IMR-90 (cell line): ENCODE results near the gene STXBP6. TPM values are rescaled to one million over a fixed set of nuclear protein-coding genes. Genes with fewer than 3 reads are reported as not detected.

ENCODE experiments used
- ATAC-seq: fragments of 200-7000 bp; cut with Tn5 transposase; 2 replicates; pipeline ENCODE4 v1.9.1; 2020; ENCODE audit warnings: low read depth, mild to moderate bottlenecking, moderate library complexity
- BruUV-seq: library from RNA; stranded (reverse); fragments of 400-500 nt; replicated peaks from 2 replicates; lab custom pipeline; 2021; lab: Mats Ljungman, UMichigan
- CTCF ChIA-PET: fragments of 300-600 bp; formaldehyde crosslinking; extraction: SDS; loops from one replicate; lab custom pipeline; 2021; ENCODE audit warnings: antibody characterized with exemption; lab: Yijun Ruan, JAX
- POLR2A ChIA-PET: fragments of 300-600 bp; sonication (Branson Sonifier 250); formaldehyde crosslinking; loops from one replicate; lab custom pipeline; 2022; ENCODE audit warnings: antibody characterized with exemption; ENCODE audit not compliant: unreplicated experiment; lab: Charles Lee
- DNase-seq: peaks from one replicate; pipeline ENCODE4 v3.0.0; 2013
- H2AFZ ChIP-seq: replicated peaks from 2 replicates; pipeline ENCODE3; 2013; ENCODE audit warnings: low read length, mild to moderate bottlenecking; ENCODE audit not compliant: poor library complexity
- H2AK5ac ChIP-seq: 2 replicates; pipeline ENCODE4 v1.6.1; 2013; ENCODE audit warnings: low read depth, low read length, inconsistent platforms
- H2AK9ac ChIP-seq: replicated peaks from 2 replicates; pipeline ENCODE3; 2013; ENCODE audit warnings: mild to moderate bottlenecking, low read depth, low read length, moderate library complexity; ENCODE audit not compliant: poor library complexity
- H2BK120ac ChIP-seq: 2 replicates; pipeline ENCODE4 v1.6.1; 2013; ENCODE audit warnings: low read depth, low read length, inconsistent platforms
- H2BK15ac ChIP-seq: 3 replicates; pipeline ENCODE4 v1.6.1; 2013; ENCODE audit warnings: low read depth, low read length, inconsistent platforms
- H2BK20ac ChIP-seq: 2 replicates; pipeline ENCODE4 v1.6.1; 2013; ENCODE audit warnings: low read depth, mild to moderate bottlenecking, inconsistent platforms, low read length, moderate library complexity
- H2BK5ac ChIP-seq: 2 replicates; pipeline ENCODE4 v1.6.1; 2013; ENCODE audit warnings: mild to moderate bottlenecking, low read depth, low read length, inconsistent platforms; ENCODE audit not compliant: poor library complexity, severe bottlenecking
- H3K14ac ChIP-seq: replicated peaks from 2 replicates; pipeline ENCODE4 v1.6.1; 2013; ENCODE audit warnings: low read depth, low read length, inconsistent platforms
- H3K18ac ChIP-seq: 2 replicates; pipeline ENCODE4 v1.6.1; 2013; ENCODE audit warnings: low read depth, low read length, control low read depth
- H3K23ac ChIP-seq: 2 replicates; pipeline ENCODE4 v1.6.1; 2013; ENCODE audit warnings: low read depth, low read length, inconsistent platforms
- H3K27ac ChIP-seq: 2 replicates; pipeline ENCODE4 v1.5.1; 2013; ENCODE audit warnings: mild to moderate bottlenecking, control low read depth, low read length; ENCODE audit not compliant: insufficient read depth
- H3K27me3 ChIP-seq: 2 replicates; pipeline ENCODE4 v1.6.1; 2013; ENCODE audit warnings: low read length; ENCODE audit not compliant: control insufficient read depth, insufficient read depth
- H3K36me3 ChIP-seq: 2 replicates; pipeline ENCODE4 v1.6.1; 2013; ENCODE audit warnings: low read length, mixed read lengths; ENCODE audit not compliant: control insufficient read depth, insufficient read depth
- H3K4ac ChIP-seq: 2 replicates; pipeline ENCODE4 v1.6.1; 2013; ENCODE audit warnings: low read depth, low read length, inconsistent platforms
- H3K4me1 ChIP-seq: 2 replicates; pipeline ENCODE4 v1.6.1; 2013; ENCODE audit warnings: low read length, mixed read lengths; ENCODE audit not compliant: control insufficient read depth, insufficient read depth
- H3K4me2 ChIP-seq: 2 replicates; pipeline ENCODE4 v1.6.1; 2013; ENCODE audit warnings: low read depth, mild to moderate bottlenecking, control low read depth, low read length, moderate library complexity
- H3K4me3 ChIP-seq: 2 replicates; pipeline ENCODE4 v1.5.1; 2013; ENCODE audit warnings: low read depth, mild to moderate bottlenecking, control low read depth, low read length, moderate library complexity; ENCODE audit not compliant: insufficient read depth
- H3K56ac ChIP-seq: 2 replicates; pipeline ENCODE4 v1.6.1; 2013; ENCODE audit warnings: low read length, inconsistent platforms; ENCODE audit not compliant: insufficient read depth; ENCODE audit errors: extremely low read depth
- H3K79me1 ChIP-seq, 2 experiments: 2 replicates each; pipeline ENCODE4 v1.6.1; 2013; ENCODE audit warnings: low read length in 2 of 2, inconsistent platforms in 1 of 2, low read depth in 1 of 2
- H3K9ac ChIP-seq: 2 replicates; pipeline ENCODE4 v1.6.1; 2013; ENCODE audit warnings: low read depth, low read length, control low read depth
- H3K9me1 ChIP-seq: 2 replicates; pipeline ENCODE4 v1.6.1; 2013; ENCODE audit warnings: low read length, inconsistent platforms; ENCODE audit not compliant: insufficient read depth
- H3K9me3 ChIP-seq: 2 replicates; pipeline ENCODE4 v1.6.1; 2013; ENCODE audit warnings: low read length; ENCODE audit not compliant: control insufficient read depth, insufficient read depth
- H4K20me1 ChIP-seq: 2 replicates; pipeline ENCODE4 v1.6.1; 2013; ENCODE audit warnings: low read length, inconsistent platforms; ENCODE audit not compliant: insufficient read depth
- H4K5ac ChIP-seq: 2 replicates; pipeline ENCODE4 v1.6.1; 2013; ENCODE audit warnings: mild to moderate bottlenecking, low read depth, low read length, control low read depth
- H4K8ac ChIP-seq, 2 experiments: 2 replicates each; pipeline ENCODE4 v1.6.1; 2013; ENCODE audit warnings: low read depth in 2 of 2, low read length in 2 of 2, control low read depth in 1 of 2, inconsistent platforms in 1 of 2
- H4K91ac ChIP-seq: 2 replicates; pipeline ENCODE4 v1.6.1; 2013; ENCODE audit warnings: low read depth, low read length, inconsistent platforms; ENCODE audit not compliant: insufficient read depth
- BHLHE40 ChIP-seq: fragments of 150-350 bp; IDR thresholded peaks from 2 replicates; pipeline ENCODE4 v1.6.1; 2016; ENCODE audit warnings: mild to moderate bottlenecking, low read depth, low read length
- CEBPB ChIP-seq: IDR thresholded peaks from 2 replicates; pipeline ENCODE4 v1.6.1; 2012; ENCODE audit warnings: low read depth, low read length, improper control_type of control experiment
- CHD1 ChIP-seq: IDR thresholded peaks from 2 replicates; pipeline ENCODE4 v1.6.1; 2012; ENCODE audit warnings: low read depth, low read length, improper control_type of control experiment
- CTCF ChIP-seq: conservative IDR thresholded peaks from 2 replicates; pipeline ENCODE4 v1.5.1; 2012; ENCODE audit warnings: mild to moderate bottlenecking, low read depth, low read length, improper control_type of control experiment
- ELK1 ChIP-seq: fragments of 150-350 bp; IDR thresholded peaks from 2 replicates; pipeline ENCODE4 v1.6.1; 2016; ENCODE audit warnings: low read depth, mild to moderate bottlenecking, low read length, moderate library complexity, borderline replicate concordance
- FOS ChIP-seq: fragments of 150-350 bp; IDR thresholded peaks from 2 replicates; pipeline ENCODE4 v1.6.1; 2016; ENCODE audit warnings: low read depth, low read length
- MAFK ChIP-seq: IDR thresholded peaks from 2 replicates; pipeline ENCODE4 v1.6.1; 2012; ENCODE audit warnings: low read depth, low read length, improper control_type of control experiment
- MAZ ChIP-seq: IDR thresholded peaks from 2 replicates; pipeline ENCODE4 v1.6.1; 2012; ENCODE audit warnings: low read depth, mild to moderate bottlenecking, low read length, improper control_type of control experiment, moderate library complexity, borderline replicate concordance
- MXI1 ChIP-seq: IDR thresholded peaks from 2 replicates; pipeline ENCODE4 v1.6.1; 2012; ENCODE audit warnings: low read depth, mild to moderate bottlenecking, low read length, moderate library complexity, borderline replicate concordance
- NFE2L2 ChIP-seq: fragments of 150-350 bp; IDR thresholded peaks from 2 replicates; pipeline ENCODE4 v1.6.1; 2016; ENCODE audit warnings: low read depth, mild to moderate bottlenecking, low read length
- POLR2A ChIP-seq: IDR thresholded peaks from 2 replicates; pipeline ENCODE4 v1.6.1; 2012; ENCODE audit warnings: mild to moderate bottlenecking, low read depth, low read length
- RAD21 ChIP-seq: IDR thresholded peaks from 2 replicates; pipeline ENCODE4 v1.6.1; 2012; ENCODE audit warnings: low read length, improper control_type of control experiment
- RFX5 ChIP-seq: IDR thresholded peaks from 2 replicates; pipeline ENCODE4 v1.8.0; 2012; ENCODE audit warnings: low read depth, mild to moderate bottlenecking, low read length, moderate library complexity
- SMC3 ChIP-seq: fragments of 150-350 bp; IDR thresholded peaks from 2 replicates; pipeline ENCODE4 v1.6.1; 2016; ENCODE audit warnings: low read depth, mild to moderate bottlenecking, antibody characterized with exemption, low read length, moderate library complexity
- USF2 ChIP-seq: fragments of 150-350 bp; IDR thresholded peaks from 2 replicates; pipeline ENCODE4 v1.6.1; 2017; ENCODE audit warnings: mild to moderate bottlenecking, antibody characterized with exemption, low read length, low read depth
- WGBS, 2 experiments: methylation state at CpG; one replicate each; pipeline versions ENCODE4 v1.1.5 to v1.1.7; 2013; ENCODE audit warnings: missing lambda C conversion rate in 2 of 2; ENCODE audit not compliant: insufficient read length in 1 of 2; ENCODE audit errors: extremely low coverage in 2 of 2; 5-methylcytosine and 5-hydroxymethylcytosine counted together
- dilution Hi-C: fragments of 300-500 bp; cut with HindIII; formaldehyde crosslinking; loops from one replicate; pipeline ENCODE4 v1.14.3; 2018; ENCODE audit warnings: low sequenced_read_pairs; ENCODE audit not compliant: unreplicated experiment
- in situ Hi-C: fragments of 300-500 bp; cut with MboI; formaldehyde crosslinking; loops from 3 replicates; pipeline ENCODE4 v1.14.3; 2019; ENCODE audit warnings: low sequenced_read_pairs, inconsistent platforms, mixed read lengths
- intact Hi-C: fragments of 100-400 bp; cut with micrococcal nuclease; formaldehyde crosslinking; loops from 2 replicates; pipeline ENCODE4 v1.10.0; 2022
- polyA plus RNA-seq, 3 experiments: library from polyadenylated mRNA; depleted of rRNA; stranded (reverse); fragments of >200 nt; gene quantifications; 2 replicates each; pipeline ENCODE4 v1.2.3, GENCODE V29; 2012; ENCODE audit warnings: low replicate concordance in 1 of 3
- total RNA-seq: library from RNA; depleted of rRNA; stranded (reverse); fragments of >200 nt; gene quantifications from 2 replicates; pipeline ENCODE4 v1.2.3, GENCODE V29; 2012

Gene STXBP6
- total and polyA plus RNA-seq, 2 of the 4 experiments (the other 2 are of a cell fraction) = 14.2 to 14.3 TPM

GRCh38 chr14:25053585-25053984, 3.6 kb upstream of the STXBP6 start:
- CTCF ChIA-PET = no interaction called here
- TF ChIP-seq CTCF = no peak
- TF ChIP-seq MAFK = no peak
- TF ChIP-seq NFE2L2 = no peak
- no peak for TF ChIP-seq RAD21
- TF ChIP-seq POLR2A = no peak
- TF ChIP-seq FOS = no peak
- TF ChIP-seq SMC3 = no peak
- no peak for TF ChIP-seq ELK1
- TF ChIP-seq CHD1 = no peak
- TF ChIP-seq USF2 = no peak
- no peak for TF ChIP-seq BHLHE40
- TF ChIP-seq MAZ = no peak
- TF ChIP-seq CEBPB = no peak
- TF ChIP-seq MXI1 = no peak
- no peak for TF ChIP-seq RFX5
- Histone ChIP-seq H2BK15ac (no peak overlapping the region), H3K14ac (no peak overlapping the region), H4K8ac (no peak overlapping the region), H3K4me3 (no peak overlapping the region), H3K56ac (no peak overlapping the region), H3K27me3 (peaks cover 1% of the 10 kb centered on the region; the same call in 1 of the 2 replicates), H3K23ac (no peak overlapping the region), H4K5ac (no peak overlapping the region), H4K91ac (no peak overlapping the region), H3K9me3 (no peaks in the 10 kb centered on the region), H3K18ac (no peak overlapping the region), H3K9me1 (0 out of 2 replicates have a peak, but pooled peaks cover 3% of the 10 kb centered on the region), H2BK5ac (no peak overlapping the region), H3K79me1 (no peaks in the 10 kb centered on the region), H4K20me1 (no peaks in the 10 kb centered on the region), H2AK5ac (no peak overlapping the region), H2BK120ac (no peak overlapping the region), H3K4me2 (no peak overlapping the region), H3K4ac (no peak overlapping the region), H2BK20ac (no peak overlapping the region), H2AK9ac (no peak overlapping the region), H2AFZ (no peak overlapping the region), H3K27ac (no peak overlapping the region), H3K9ac (no peak overlapping the region), H3K36me3 (no peaks in the 10 kb centered on the region), H3K4me1 (peaks cover 11% of the 10 kb centered on the region)
- WGBS, 2 experiments = no CpG with 5 or more reads among the region's 1 CpG
- DNase-seq (no peak), ATAC-seq (no peak)
- intact Hi-C loops = no loop called here
- BruUV-seq = no TSS peak
- POLR2A ChIA-PET = no interaction called here
- dilution Hi-C loops = no loop called here
- in situ Hi-C loops = no loop called here
